ENCODE results near the gene HDAC11.
A peak's percentile ranks its signal among the peaks of the same experiment; 100 is the strongest.
"Not testable (repeated sequence)": the region's sequence is repeated elsewhere in the genome, so short reads cannot be mapped to it uniquely, and the experiment has no call there.

HDAC11 gene

GRCh38 chr3:13475871-13476590 lies 4.1 kb upstream of the HDAC11 start:
- ATAC-seq (replicated peaks; ENCODE audit: extremely low read depth, poor library complexity, severe bottlenecking) (no peak), DNase-seq (ENCODE audit: low spot score in 2 of 2) (no peak)
- H3K4me1 Mint-ChIP-seq = peaks cover 5% of the 10 kb centered on the region
- H3K27me3 Mint-ChIP-seq = peaks cover 16% of the 10 kb centered on the region
- peaks cover 2% of the 10 kb centered on the region for H3K36me3 Mint-ChIP-seq (ENCODE audit: insufficient read depth)
- no peaks in the 10 kb centered on the region for H3K9me3 Mint-ChIP-seq
- H3K27ac Mint-ChIP-seq (ENCODE audit: low read depth) = no peak overlapping the region
- H3K4me3 Mint-ChIP-seq = no peak overlapping the region

GRCh38 chr3:13477943-13478342 lies 2.2 kb upstream of the HDAC11 start:
- no peak overlapping the region for H3K4me3 Mint-ChIP-seq
- ATAC-seq (replicated peaks; ENCODE audit: extremely low read depth, poor library complexity, severe bottlenecking) = no peak
- peaks cover 13% of the 10 kb centered on the region for H3K27me3 Mint-ChIP-seq
- DNase-seq (ENCODE audit: low spot score in 2 of 2) = no peak
- no peak overlapping the region for H3K27ac Mint-ChIP-seq (ENCODE audit: low read depth)
- H3K36me3 Mint-ChIP-seq (ENCODE audit: insufficient read depth) = peaks cover 2% of the 10 kb centered on the region
- H3K4me1 Mint-ChIP-seq = peaks cover 11% of the 10 kb centered on the region
- no peaks in the 10 kb centered on the region for H3K9me3 Mint-ChIP-seq

- Mint-ChIP-seq H3K9me3 (no peaks in the 10 kb centered on the region), H3K27ac (ENCODE audit: low read depth) (peak overlapping the region; percentile 74), H3K36me3 (ENCODE audit: insufficient read depth) (peaks cover 3% of the 10 kb centered on the region), H3K27me3 (peaks cover 7% of the 10 kb centered on the region), H3K4me3 (peak overlapping the region; percentile 88), H3K4me1 (peaks cover 11% of the 10 kb centered on the region)
- ATAC-seq (replicated peaks; ENCODE audit: extremely low read depth, poor library complexity, severe bottlenecking) (peak; percentile 6), DNase-seq (ENCODE audit: low spot score in 2 of 2) (no peak)
Observed at GRCh38 chr3:13479332-13479581, 849 bp upstream of the HDAC11 start.

GRCh38 chr3:13480340-13481318 lies 523 bp downstream of the HDAC11 start:
- H3K4me3 Mint-ChIP-seq = peak overlapping the region; percentile 88
- ATAC-seq (replicated peaks; ENCODE audit: extremely low read depth, poor library complexity, severe bottlenecking) = peak; percentile 22

GRCh38 chr3:13482106-13482690 lies 2.1 kb downstream of the HDAC11 start:
- no peaks in the 10 kb centered on the region for H3K27me3 Mint-ChIP-seq
- no peak overlapping the region for H3K4me3 Mint-ChIP-seq
- H3K4me1 Mint-ChIP-seq = peaks cover 24% of the 10 kb centered on the region
- DNase-seq (ENCODE audit: low spot score in 2 of 2) = no peak
- no peak overlapping the region for H3K27ac Mint-ChIP-seq (ENCODE audit: low read depth)
- ATAC-seq (replicated peaks; ENCODE audit: extremely low read depth, poor library complexity, severe bottlenecking) = no peak
- no peaks in the 10 kb centered on the region for H3K9me3 Mint-ChIP-seq
- H3K36me3 Mint-ChIP-seq (ENCODE audit: insufficient read depth) = peaks cover 5% of the 10 kb centered on the region

More at GRCh38 chr3:13480340-13481318, 523 bp downstream of the HDAC11 start:
- Mint-ChIP-seq H3K9me3 (no peaks in the 10 kb centered on the region), H3K4me1 (peaks cover 24% of the 10 kb centered on the region), H3K27me3 (no peaks in the 10 kb centered on the region), H3K36me3 (ENCODE audit: insufficient read depth) (peaks cover 3% of the 10 kb centered on the region), H3K27ac (ENCODE audit: low read depth) (peak overlapping the region; percentile 74)
- peak; percentile 28 to 33 for DNase-seq (ENCODE audit: low spot score in 2 of 2)

GRCh38 chr3:13483286-13483685 lies 3.2 kb downstream of the HDAC11 start:
- no peak overlapping the region for H3K27ac Mint-ChIP-seq (ENCODE audit: low read depth)
- peaks cover 24% of the 10 kb centered on the region for H3K4me1 Mint-ChIP-seq

GRCh38 chr3:13483988-13484695 lies 4.0 kb downstream of the HDAC11 start:
- Mint-ChIP-seq H3K36me3 (ENCODE audit: insufficient read depth) (peaks cover 5% of the 10 kb centered on the region), H3K4me3 (no peak overlapping the region), H3K4me1 (peaks cover 24% of the 10 kb centered on the region), H3K27me3 (no peaks in the 10 kb centered on the region), H3K27ac (ENCODE audit: low read depth) (no peak overlapping the region), H3K9me3 (no peaks in the 10 kb centered on the region)
- ATAC-seq (replicated peaks; ENCODE audit: extremely low read depth, poor library complexity, severe bottlenecking) = no peak
- DNase-seq (ENCODE audit: low spot score in 2 of 2) = no peak

More at GRCh38 chr3:13483286-13483685, 3.2 kb downstream of the HDAC11 start:
- peaks cover 5% of the 10 kb centered on the region for H3K36me3 Mint-ChIP-seq (ENCODE audit: insufficient read depth)
- H3K9me3 Mint-ChIP-seq = no peaks in the 10 kb centered on the region
- no peak overlapping the region for H3K4me3 Mint-ChIP-seq
- ATAC-seq (replicated peaks; ENCODE audit: extremely low read depth, poor library complexity, severe bottlenecking) (no peak), DNase-seq (ENCODE audit: low spot score in 2 of 2) (no peak)
- H3K27me3 Mint-ChIP-seq = no peaks in the 10 kb centered on the region

- H3K4me1 Mint-ChIP-seq = peaks cover 19% of the 10 kb centered on the region
- no peaks in the 10 kb centered on the region for H3K27me3 Mint-ChIP-seq
- ATAC-seq (replicated peaks; ENCODE audit: extremely low read depth, poor library complexity, severe bottlenecking) (peak; percentile 9), DNase-seq (ENCODE audit: low spot score in 2 of 2) (no peak)
- H3K27ac Mint-ChIP-seq (ENCODE audit: low read depth) = peak overlapping the region; percentile 85
- no peak overlapping the region for H3K4me3 Mint-ChIP-seq
- no peaks in the 10 kb centered on the region for H3K9me3 Mint-ChIP-seq
- H3K36me3 Mint-ChIP-seq (ENCODE audit: insufficient read depth) = peaks cover 5% of the 10 kb centered on the region
Observed at GRCh38 chr3:13484851-13485590, 4.9 kb downstream of the HDAC11 start.

- H3K4me3 Mint-ChIP-seq; ATAC-seq (replicated peaks; ENCODE audit: extremely low read depth, poor library complexity, severe bottlenecking); H3K27me3 Mint-ChIP-seq; H3K36me3 Mint-ChIP-seq (ENCODE audit: insufficient read depth); DNase-seq (ENCODE audit: low spot score in 2 of 2); H3K9me3 Mint-ChIP-seq: not testable (repeated sequence)
- Mint-ChIP-seq H3K27ac (ENCODE audit: low read depth) (peak overlapping the region; percentile 85), H3K4me1 (peaks cover 19% of the 10 kb centered on the region)
Observed at GRCh38 chr3:13485630-13486562, 5.8 kb downstream of the HDAC11 start.

GRCh38 chr3:13487403-13487802 lies 7.3 kb downstream of the HDAC11 start:
- ATAC-seq (replicated peaks; ENCODE audit: extremely low read depth, poor library complexity, severe bottlenecking) (no peak), DNase-seq (ENCODE audit: low spot score in 2 of 2) (no peak)
- no peaks in the 10 kb centered on the region for H3K9me3 Mint-ChIP-seq
- peaks cover 13% of the 10 kb centered on the region for H3K4me1 Mint-ChIP-seq
- no peaks in the 10 kb centered on the region for H3K27me3 Mint-ChIP-seq
- peak overlapping the region; percentile 85 for H3K27ac Mint-ChIP-seq (ENCODE audit: low read depth)
- peaks cover 5% of the 10 kb centered on the region for H3K36me3 Mint-ChIP-seq (ENCODE audit: insufficient read depth)
- H3K4me3 Mint-ChIP-seq = no peak overlapping the region

All from central memory CD8-positive, alpha-beta T cell (primary cell).